SK-N-SH (cell line): ENCODE measurements around the gene ZGLP1. TPM values are rescaled to one million over a fixed set of nuclear protein-coding genes. Genes with fewer than 3 reads are reported as not detected.

Experiments
- CTCF ChIA-PET: fragments of 300-600, 350-600 bp; formaldehyde crosslinking; extraction: SDS; loops from one replicate; lab custom pipeline; 2021; lab: Yijun Ruan, JAX
- POLR2A ChIA-PET: fragments of 350-600 bp; sonication (Branson Sonifier 250); formaldehyde crosslinking; extraction: SDS; loops from one replicate; lab custom pipeline; 2020; ENCODE audit warnings: antibody characterized with exemption, inconsistent platforms; lab: Yijun Ruan, JAX
- DNase-seq: peaks from one replicate; pipeline ENCODE4 v3.0.0; 2012
- H2AFZ ChIP-seq: fragments of 200-600 bp; sonication (generic); 2 replicates; pipeline ENCODE4 v1.8.1; 2016; ENCODE audit warnings: antibody characterized with exemption, mild to moderate bottlenecking, low read depth
- H3F3A ChIP-seq: fragments of 200-600 bp; sonication (generic); replicated peaks from 2 replicates; pipeline ENCODE3; 2016; ENCODE audit warnings: antibody characterized with exemption, mild to moderate bottlenecking; ENCODE audit not compliant: insufficient read depth
- H3K27ac ChIP-seq, 2 experiments: fragments of 200-500 bp in 1 of 2; fragments of 200-600 bp in 1 of 2; sonication (Bioruptor generic) in 1 of 2; sonication (generic), shearing (Covaris generic) in 1 of 2; 2 replicates each; pipeline versions ENCODE4 v1.5.1 to v1.6.1; 2014 to 2016; ENCODE audit warnings: low read depth in 2 of 2, inconsistent platforms in 1 of 2, low read length in 1 of 2, mild to moderate bottlenecking in 1 of 2, mixed read lengths in 1 of 2
- H3K27me3 ChIP-seq: fragments of 200-600 bp; sonication (generic), shearing (Covaris generic); 2 replicates; pipeline ENCODE4 v1.6.1; 2016; ENCODE audit warnings: mixed run types; ENCODE audit not compliant: insufficient read depth
- H3K36me3 ChIP-seq, 2 experiments: fragments of 200-500 bp in 1 of 2; fragments of 200-600 bp in 1 of 2; sonication (Bioruptor generic) in 1 of 2; sonication (generic) in 1 of 2; replicated peaks in 1 of 2; 2 replicates each; pipeline versions ENCODE3 to v1.5.1; 2014 to 2016; ENCODE audit warnings: low read length in 1 of 2, mild to moderate bottlenecking in 1 of 2; ENCODE audit not compliant: insufficient read depth in 2 of 2, control insufficient read depth in 1 of 2
- H3K4me1 ChIP-seq, 2 experiments: fragments of 200-500 bp in 1 of 2; fragments of 200-600 bp in 1 of 2; sonication (Bioruptor generic) in 1 of 2; sonication (generic), shearing (Covaris generic) in 1 of 2; 2 replicates each; pipeline versions ENCODE4 v1.5.1 to v1.6.1; 2014 to 2016; ENCODE audit warnings: low read depth in 1 of 2, low read length in 1 of 2, mixed run types in 1 of 2; ENCODE audit not compliant: insufficient read depth in 2 of 2, control insufficient read depth in 1 of 2
- H3K4me2 ChIP-seq: fragments of 200-600 bp; sonication (generic), shearing (Covaris generic); 2 replicates; pipeline ENCODE4 v1.6.1; 2017; ENCODE audit warnings: mixed run types
- H3K4me3 ChIP-seq, 2 experiments: fragments of 200-500 bp in 1 of 2; fragments of 200-600 bp in 1 of 2; sonication (Bioruptor generic) in 1 of 2; sonication (generic), shearing (Covaris generic) in 1 of 2; 2 replicates each; pipeline versions ENCODE4 v1.5.1 to v1.8.1; 2014 to 2016; ENCODE audit warnings: low read depth in 2 of 2, inconsistent platforms in 1 of 2, low read length in 1 of 2, mild to moderate bottlenecking in 1 of 2, mixed read lengths in 1 of 2, moderate library complexity in 1 of 2
- H3K79me2 ChIP-seq: fragments of 200-600 bp; sonication (generic); 2 replicates; pipeline ENCODE4 v1.8.1; 2017; ENCODE audit warnings: mild to moderate bottlenecking; ENCODE audit not compliant: insufficient read depth
- H3K9ac ChIP-seq: fragments of 200-600 bp; sonication (generic); 2 replicates; pipeline ENCODE4 v1.6.1; 2017; ENCODE audit warnings: mixed run types
- H3K9me2 ChIP-seq: fragments of 200-600 bp; sonication (generic); 2 replicates; pipeline ENCODE4 v1.6.1; 2017; ENCODE audit warnings: mixed run types
- H3K9me3 ChIP-seq: fragments of 200-600 bp; sonication (generic); 2 replicates; pipeline ENCODE4 v1.6.1; 2017; ENCODE audit warnings: mixed run types, mild to moderate bottlenecking, moderate library complexity
- H4K20me1 ChIP-seq: fragments of 200-600 bp; sonication (generic); 2 replicates; pipeline ENCODE4 v1.6.1; 2017; ENCODE audit warnings: mild to moderate bottlenecking, mixed run types; ENCODE audit not compliant: insufficient read depth
- MXI1 ChIP-seq: IDR thresholded peaks from 2 replicates; pipeline ENCODE4 v1.6.1; 2012; ENCODE audit warnings: mild to moderate bottlenecking, low read depth, low read length, improper control_type of control experiment
- NRF1 ChIP-seq: IDR thresholded peaks from 2 replicates; pipeline ENCODE4 v1.6.1; 2012; ENCODE audit warnings: low read depth, mild to moderate bottlenecking, low read length
- SIN3A ChIP-seq: IDR thresholded peaks from 2 replicates; pipeline ENCODE4 v1.6.1; 2012; ENCODE audit warnings: low read depth, mild to moderate bottlenecking, low read length, moderate library complexity, borderline replicate concordance
- TEAD4 ChIP-seq: IDR thresholded peaks from 2 replicates; pipeline ENCODE4 v1.4.0; 2012; ENCODE audit warnings: mild to moderate bottlenecking, borderline replicate concordance; ENCODE audit not compliant: insufficient read depth
- USF2 ChIP-seq: fragments of 150-350 bp; IDR thresholded peaks from 2 replicates; pipeline ENCODE4 v1.6.1; 2017; ENCODE audit warnings: antibody characterized with exemption, low read length, low read depth, borderline replicate concordance
- YY1 ChIP-seq: IDR thresholded peaks from 2 replicates; pipeline ENCODE4 v1.4.0; 2012; ENCODE audit warnings: low read depth, mild to moderate bottlenecking
- WGBS: methylation state at CpG from one replicate; pipeline ENCODE4 v1.1.6; 2017; ENCODE audit warnings: low lambda C conversion rate; 5-methylcytosine and 5-hydroxymethylcytosine counted together
- polyA plus RNA-seq, 3 experiments: library from polyadenylated mRNA; depleted of rRNA; stranded (reverse); fragments of >200 nt; gene quantifications; 2 replicates each; pipeline ENCODE4 v1.2.3, GENCODE V29; 2012
- TF ChIP-seq, protein P1 (sequence below): IDR thresholded peaks from 2 replicates; pipeline ENCODE4 v1.4.0; 2012; ENCODE audit warnings: low read depth

ZGLP1 gene
- polyA plus RNA-seq, 1 of the 3 experiments (the other 2 are of a cell fraction) = 1.8 TPM

- Histone ChIP-seq H3K4me1 (peaks cover 0 to 39% of the 10 kb centered on the region in 2 experiments; a peak in 1 of 4 replicates), H3K4me2 (peak overlapping the region; percentile 98), H3F3A (peaks cover 3% of the 10 kb centered on the region), H2AFZ (peak overlapping the region; percentile 61), H3K9ac (peak overlapping the region; percentile 39; the same call in 1 of the 2 replicates), H3K36me3 (no peaks in the 10 kb centered on the region), H3K27me3 (no peaks in the 10 kb centered on the region; the same call in 1 of the 2 replicates), H3K4me3 (peak overlapping the region; percentile 45 to 77), H3K79me2 (no peaks in the 10 kb centered on the region), H4K20me1 (no peaks in the 10 kb centered on the region), H3K9me2 (no peaks in the 10 kb centered on the region), H3K9me3 (no peaks in the 10 kb centered on the region), H3K27ac (no peak overlapping the region)
- no peak for DNase-seq
- no peak for TF ChIP-seq MXI1
- TF ChIP-seq, protein P1, sequence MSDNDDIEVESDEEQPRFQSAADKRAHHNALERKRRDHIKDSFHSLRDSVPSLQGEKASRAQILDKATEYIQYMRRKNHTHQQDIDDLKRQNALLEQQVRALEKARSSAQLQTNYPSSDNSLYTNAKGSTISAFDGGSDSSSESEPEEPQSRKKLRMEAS = peak; percentile 1; the same call in 1 of the 2 replicates
- ChIA-PET POLR2A (interaction anchor here (0.6 to 1.1 kb wide), 3 partner anchors 8 to 67 kb away, joined by 3 to 6 read pairs (median 3); no protein-coding TSS in a partner anchor), CTCF (interaction anchor here (0.6 to 2.9 kb wide), 11 partner anchors 12 to 153 kb away, joined by 3 to 21 read pairs (median 4); partner anchors contain the start of genes CDC37 and ICAM1)
- 2% methylated on average over 33 of the region's 49 CpGs for WGBS
These were observed 17.9 kb downstream of the ZGLP1 start for GRCh38 chr19:10291554-10292205.

DNA sequence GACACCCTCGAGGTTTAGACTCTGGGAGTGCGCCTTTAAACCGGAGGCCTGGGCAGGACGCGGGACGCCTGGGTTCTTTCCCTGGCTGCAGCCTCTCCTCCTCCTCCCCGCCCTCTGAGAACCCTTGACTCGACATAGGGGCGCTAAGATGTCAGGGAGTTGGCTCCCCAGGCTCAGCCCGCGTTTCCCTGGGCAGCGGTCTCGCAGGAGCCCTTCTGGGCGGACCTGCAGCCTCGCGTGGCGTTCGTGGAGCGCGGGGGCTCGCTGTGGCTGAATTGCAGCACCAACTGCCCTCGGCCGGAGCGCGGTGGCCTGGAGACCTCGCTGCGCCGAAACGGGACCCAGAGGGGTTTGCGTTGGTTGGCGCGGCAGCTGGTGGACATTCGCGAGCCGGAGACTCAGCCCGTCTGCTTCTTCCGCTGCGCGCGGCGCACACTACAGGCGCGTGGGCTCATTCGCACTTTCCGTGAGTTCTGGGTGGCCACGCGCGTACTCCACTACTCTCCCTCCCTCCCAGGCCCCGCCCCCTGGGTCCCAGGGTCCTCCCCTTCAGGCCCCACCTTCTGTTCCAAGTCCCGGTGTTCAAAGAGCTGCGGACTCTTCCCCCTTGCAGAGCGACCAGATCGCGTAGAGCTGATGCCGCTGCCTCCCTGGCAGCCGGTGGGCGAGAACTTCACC lies 18.6 kb downstream of the ZGLP1 start:
- no peaks in the 10 kb centered on the region for H3K36me3 ChIP-seq
- H3K79me2 ChIP-seq = no peaks in the 10 kb centered on the region
- peak overlapping the region; percentile 61 for H2AFZ ChIP-seq
- no peaks in the 10 kb centered on the region for H3K9me3 ChIP-seq
- peak overlapping the region; percentile 39; the same call in 1 of the 2 replicates for H3K9ac ChIP-seq
- POLR2A ChIA-PET = interaction anchor here (0.6 to 1.1 kb wide), 2 partner anchors 8 to 19 kb away, joined by 3 read pairs; no protein-coding TSS in a partner anchor
- H3F3A ChIP-seq = peaks cover 6% of the 10 kb centered on the region
- TF ChIP-seq TEAD4 (no peak), NRF1 (no peak), USF2 (no peak), SIN3A (peak; percentile 36; the same call in 1 of the 2 replicates), YY1 (no peak)
- TF ChIP-seq, protein P1 = no peak; the same call in 1 of the 2 replicates
- CTCF ChIA-PET = interaction anchor here (0.6 to 7.4 kb wide), 13 partner anchors 11 to 152 kb away, joined by 3 to 65 read pairs (median 4); partner anchors contain the start of genes CDC37 and ICAM1
- WGBS = 3% methylated on average over 19 of the region's 57 CpGs
- H3K27ac ChIP-seq = no peak overlapping the region
- no peaks in the 10 kb centered on the region for H3K9me2 ChIP-seq
- peak overlapping the region; percentile 98 for H3K4me2 ChIP-seq
- H4K20me1 ChIP-seq = no peaks in the 10 kb centered on the region
- DNase-seq = peak; percentile 70
- no peaks in the 10 kb centered on the region; the same call in 1 of the 2 replicates for H3K27me3 ChIP-seq
- peak overlapping the region; percentile 45 to 77 for H3K4me3 ChIP-seq
- H3K4me1 ChIP-seq = peaks cover 0 to 39% of the 10 kb centered on the region in 2 experiments; a peak in 1 of 4 replicates
